HEK293 (cell line): ENCODE data around the gene SLC10A7.

Experiments used
- CTCF ChIA-PET: fragments of 350-600 bp; formaldehyde crosslinking; extraction: SDS; loops from one replicate; lab custom pipeline; 2021; ENCODE audit warnings: antibody characterized with exemption; lab: Yijun Ruan, JAX
- POLR2A ChIA-PET: fragments of 300-600 bp; formaldehyde crosslinking; extraction: SDS; loops from one replicate; lab custom pipeline; 2020; ENCODE audit warnings: antibody characterized with exemption, inconsistent platforms; lab: Yijun Ruan, JAX
- H3K27ac ChIP-seq: fragments of 200-500 bp; sonication (Bioruptor generic); 2 replicates; pipeline ENCODE4 v1.5.1; 2014; ENCODE audit warnings: low read depth, low read length, control low read depth, inconsistent platforms; ENCODE audit errors: extremely low read depth
- H3K36me3 ChIP-seq, 2 experiments: fragments of 200-500 bp in 1 of 2; sonication (Bioruptor generic) in 1 of 2; 1 replicate in 1 of 2; 2 replicates in 1 of 2; pipeline ENCODE4 v1.5.1; 2014 to 2017; ENCODE audit warnings: inconsistent platforms in 2 of 2, low read length in 2 of 2; ENCODE audit not compliant: control insufficient read depth in 2 of 2, insufficient read depth in 1 of 2
- H3K4me1 ChIP-seq: fragments of 200-500 bp; sonication (Bioruptor generic); 2 replicates; pipeline ENCODE4 v1.5.1; 2014; ENCODE audit warnings: mild to moderate bottlenecking, low read length, inconsistent platforms; ENCODE audit not compliant: control insufficient read depth, insufficient read depth
- H3K4me3 ChIP-seq: 2 replicates; pipeline ENCODE4 v1.5.1; 2011; ENCODE audit warnings: low read depth, mild to moderate bottlenecking, control low read depth, low read length, moderate library complexity
- H3K9me3 ChIP-seq: fragments of 200-500 bp; sonication (Bioruptor generic); 2 replicates; pipeline ENCODE4 v1.5.1; 2014; ENCODE audit warnings: low read depth, low read length, inconsistent platforms; ENCODE audit not compliant: control insufficient read depth, insufficient read depth
- HOXC10 ChIP-seq: sonication (generic); formaldehyde crosslinking; IDR thresholded peaks from 2 replicates; pipeline ENCODE4 v1.8.1; 2023; ENCODE audit warnings: mild to moderate bottlenecking, missing genetic modification reagents
- SALL2 ChIP-seq: fragments of 450-650 bp; formaldehyde crosslinking; IDR thresholded peaks from 2 replicates; pipeline ENCODE4 v1.5.0; 2017; ENCODE audit warnings: missing biosample characterization, mild to moderate bottlenecking, missing genetic modification characterization, borderline replicate concordance
- TCF7L2 ChIP-seq: IDR thresholded peaks from 2 replicates; pipeline ENCODE4 v1.6.1; 2011; ENCODE audit warnings: low read depth, mild to moderate bottlenecking, inconsistent platforms, low read length, moderate library complexity, borderline replicate concordance
- ZEB2 ChIP-seq: fragments of 450-650 bp; formaldehyde crosslinking; IDR thresholded peaks from 2 replicates; pipeline ENCODE4 v1.5.1; 2016; ENCODE audit warnings: missing biosample characterization, missing genetic modification characterization
- ZNF121 ChIP-seq: fragments of 450-650 bp; formaldehyde crosslinking; IDR thresholded peaks from 2 replicates; pipeline ENCODE4 v1.5.1; 2016; ENCODE audit warnings: missing biosample characterization, missing genetic modification characterization
- ZNF175 ChIP-seq: fragments of 450-650 bp; formaldehyde crosslinking; IDR thresholded peaks from 2 replicates; pipeline ENCODE4 v1.5.1; 2016; ENCODE audit warnings: missing biosample characterization, missing genetic modification characterization
- ZNF184 ChIP-seq: fragments of 450-650 bp; IDR thresholded peaks from 2 replicates; pipeline ENCODE4 v1.5.1; 2018; ENCODE audit warnings: missing biosample characterization, mild to moderate bottlenecking, missing genetic modification characterization
- ZNF266 ChIP-seq: fragments of 450-650 bp; formaldehyde crosslinking; IDR thresholded peaks from 2 replicates; pipeline ENCODE4 v1.5.1; 2016; ENCODE audit warnings: missing biosample characterization, missing genetic modification characterization, low read depth
- ZNF324 ChIP-seq: fragments of 450-650 bp; formaldehyde crosslinking; IDR thresholded peaks from 2 replicates; pipeline ENCODE4 v1.5.1; 2016; ENCODE audit warnings: missing biosample characterization, missing genetic modification characterization
- ZNF354C ChIP-seq: fragments of 450-650 bp; formaldehyde crosslinking; IDR thresholded peaks from 2 replicates; pipeline ENCODE4 v1.5.1; 2016; ENCODE audit warnings: missing biosample characterization, missing genetic modification characterization, low read depth, borderline replicate concordance
- ZNF521 ChIP-seq: fragments of 450-650 bp; formaldehyde crosslinking; IDR thresholded peaks from 2 replicates; pipeline ENCODE4 v1.5.1; 2017; ENCODE audit warnings: missing biosample characterization, mild to moderate bottlenecking, missing genetic modification characterization
- ZNF530 ChIP-seq: fragments of 450-650 bp; formaldehyde crosslinking; IDR thresholded peaks from 2 replicates; pipeline ENCODE4 v1.5.1; 2016; ENCODE audit warnings: low read depth, missing biosample characterization, missing genetic modification characterization
- ZNF544 ChIP-seq: fragments of 450-650 bp; formaldehyde crosslinking; IDR thresholded peaks from 2 replicates; pipeline ENCODE4 v1.5.0; 2017; ENCODE audit warnings: missing biosample characterization, missing genetic modification characterization
- ZNF549 ChIP-seq: fragments of 450-650 bp; IDR thresholded peaks from 2 replicates; pipeline ENCODE4 v1.5.1; 2018; ENCODE audit warnings: missing biosample characterization, missing genetic modification characterization, mild to moderate bottlenecking, inconsistent platforms, moderate library complexity
- ZNF670 ChIP-seq: fragments of 450-650 bp; formaldehyde crosslinking; IDR thresholded peaks from 2 replicates; pipeline ENCODE4 v1.5.1; 2016; ENCODE audit warnings: missing biosample characterization, missing genetic modification characterization, low read depth
- ZNF768 ChIP-seq: fragments of 450-650 bp; formaldehyde crosslinking; IDR thresholded peaks from 2 replicates; pipeline ENCODE4 v1.5.1; 2018; ENCODE audit warnings: missing biosample characterization, mild to moderate bottlenecking, missing genetic modification characterization
- TF ChIP-seq, protein P1 (sequence below): fragments of 450-650 bp; formaldehyde crosslinking; IDR thresholded peaks from 2 replicates; pipeline ENCODE4 v1.5.1; 2016; ENCODE audit warnings: missing biosample characterization, missing genetic modification characterization, borderline replicate concordance
- TF ChIP-seq, protein P2 (sequence below): fragments of 450-650 bp; IDR thresholded peaks from 2 replicates; pipeline ENCODE4 v1.5.1; 2018; ENCODE audit warnings: missing biosample characterization, missing genetic modification characterization
- TF ChIP-seq, protein P3 (sequence below): fragments of 450-650 bp; formaldehyde crosslinking; IDR thresholded peaks from 2 replicates; pipeline ENCODE4 v1.5.1; 2016; ENCODE audit warnings: missing biosample characterization, missing genetic modification characterization
- TF ChIP-seq, protein P4 (sequence below): fragments of 450-650 bp; formaldehyde crosslinking; IDR thresholded peaks from 2 replicates; pipeline ENCODE4 v1.5.1; 2016; ENCODE audit warnings: missing biosample characterization, missing genetic modification characterization
- TF ChIP-seq, protein P5 (sequence below): fragments of 450-650 bp; formaldehyde crosslinking; IDR thresholded peaks from 2 replicates; pipeline ENCODE4 v1.5.1; 2016; ENCODE audit warnings: missing biosample characterization, missing genetic modification characterization
- TF ChIP-seq, protein P6 (sequence below): fragments of 450-650 bp; formaldehyde crosslinking; IDR thresholded peaks from 2 replicates; pipeline ENCODE4 v1.5.1; 2016; ENCODE audit warnings: missing biosample characterization, missing genetic modification characterization

Gene SLC10A7

DNA sequence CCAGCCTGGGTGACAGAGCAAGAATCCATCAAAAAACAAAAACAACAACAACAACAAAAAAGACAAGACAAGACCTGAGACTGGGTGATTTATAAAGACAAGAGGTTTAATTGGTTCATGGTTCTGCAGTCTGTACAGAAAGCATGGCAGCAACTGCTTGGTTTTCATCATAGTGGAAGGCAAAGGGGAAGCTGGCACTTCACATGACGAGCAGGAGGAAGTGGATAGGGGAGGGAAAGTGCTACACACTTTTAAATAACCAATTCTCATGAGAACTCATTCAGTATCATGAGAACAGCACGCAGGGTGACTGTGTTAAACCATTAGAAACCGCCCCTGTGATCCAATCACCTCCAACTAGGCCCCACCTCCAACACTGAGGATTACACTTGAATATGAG lies 28.4 kb upstream of the SLC10A7 start:
- H3K36me3 ChIP-seq = no peaks in the 10 kb centered on the region
- ChIA-PET CTCF (interaction anchor here (0.6 kb wide), 1 partner anchor 271 kb away, joined by 3 read pairs; no protein-coding TSS in a partner anchor), POLR2A (no interaction called here)
- H3K4me1 ChIP-seq = no peaks in the 10 kb centered on the region
- no peaks in the 10 kb centered on the region for H3K9me3 ChIP-seq
- TF ChIP-seq HOXC10 (no peak), ZNF266 (tag by site-specific recombination) (no peak), ZNF354C (tag by site-specific recombination) (no peak), TCF7L2 (no peak), ZEB2 (tag by site-specific recombination) (no peak), ZNF521 (tag by site-specific recombination) (no peak), ZNF530 (tag by site-specific recombination) (no peak), ZNF768 (tag by site-specific recombination) (no peak), ZNF184 (tag by site-specific recombination) (no peak), ZNF544 (no peak)
- TF ChIP-seq, protein P1, sequence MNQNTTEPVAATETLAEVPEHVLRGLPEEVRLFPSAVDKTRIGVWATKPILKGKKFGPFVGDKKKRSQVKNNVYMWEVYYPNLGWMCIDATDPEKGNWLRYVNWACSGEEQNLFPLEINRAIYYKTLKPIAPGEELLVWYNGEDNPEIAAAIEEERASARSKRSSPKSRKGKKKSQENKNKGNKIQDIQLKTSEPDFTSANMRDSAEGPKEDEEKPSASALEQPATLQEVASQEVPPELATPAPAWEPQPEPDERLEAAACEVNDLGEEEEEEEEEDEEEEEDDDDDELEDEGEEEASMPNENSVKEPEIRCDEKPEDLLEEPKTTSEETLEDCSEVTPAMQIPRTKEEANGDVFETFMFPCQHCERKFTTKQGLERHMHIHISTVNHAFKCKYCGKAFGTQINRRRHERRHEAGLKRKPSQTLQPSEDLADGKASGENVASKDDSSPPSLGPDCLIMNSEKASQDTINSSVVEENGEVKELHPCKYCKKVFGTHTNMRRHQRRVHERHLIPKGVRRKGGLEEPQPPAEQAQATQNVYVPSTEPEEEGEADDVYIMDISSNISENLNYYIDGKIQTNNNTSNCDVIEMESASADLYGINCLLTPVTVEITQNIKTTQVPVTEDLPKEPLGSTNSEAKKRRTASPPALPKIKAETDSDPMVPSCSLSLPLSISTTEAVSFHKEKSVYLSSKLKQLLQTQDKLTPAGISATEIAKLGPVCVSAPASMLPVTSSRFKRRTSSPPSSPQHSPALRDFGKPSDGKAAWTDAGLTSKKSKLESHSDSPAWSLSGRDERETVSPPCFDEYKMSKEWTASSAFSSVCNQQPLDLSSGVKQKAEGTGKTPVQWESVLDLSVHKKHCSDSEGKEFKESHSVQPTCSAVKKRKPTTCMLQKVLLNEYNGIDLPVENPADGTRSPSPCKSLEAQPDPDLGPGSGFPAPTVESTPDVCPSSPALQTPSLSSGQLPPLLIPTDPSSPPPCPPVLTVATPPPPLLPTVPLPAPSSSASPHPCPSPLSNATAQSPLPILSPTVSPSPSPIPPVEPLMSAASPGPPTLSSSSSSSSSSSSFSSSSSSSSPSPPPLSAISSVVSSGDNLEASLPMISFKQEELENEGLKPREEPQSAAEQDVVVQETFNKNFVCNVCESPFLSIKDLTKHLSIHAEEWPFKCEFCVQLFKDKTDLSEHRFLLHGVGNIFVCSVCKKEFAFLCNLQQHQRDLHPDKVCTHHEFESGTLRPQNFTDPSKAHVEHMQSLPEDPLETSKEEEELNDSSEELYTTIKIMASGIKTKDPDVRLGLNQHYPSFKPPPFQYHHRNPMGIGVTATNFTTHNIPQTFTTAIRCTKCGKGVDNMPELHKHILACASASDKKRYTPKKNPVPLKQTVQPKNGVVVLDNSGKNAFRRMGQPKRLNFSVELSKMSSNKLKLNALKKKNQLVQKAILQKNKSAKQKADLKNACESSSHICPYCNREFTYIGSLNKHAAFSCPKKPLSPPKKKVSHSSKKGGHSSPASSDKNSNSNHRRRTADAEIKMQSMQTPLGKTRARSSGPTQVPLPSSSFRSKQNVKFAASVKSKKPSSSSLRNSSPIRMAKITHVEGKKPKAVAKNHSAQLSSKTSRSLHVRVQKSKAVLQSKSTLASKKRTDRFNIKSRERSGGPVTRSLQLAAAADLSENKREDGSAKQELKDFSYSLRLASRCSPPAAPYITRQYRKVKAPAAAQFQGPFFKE = no peak
- TF ChIP-seq, protein P2, sequence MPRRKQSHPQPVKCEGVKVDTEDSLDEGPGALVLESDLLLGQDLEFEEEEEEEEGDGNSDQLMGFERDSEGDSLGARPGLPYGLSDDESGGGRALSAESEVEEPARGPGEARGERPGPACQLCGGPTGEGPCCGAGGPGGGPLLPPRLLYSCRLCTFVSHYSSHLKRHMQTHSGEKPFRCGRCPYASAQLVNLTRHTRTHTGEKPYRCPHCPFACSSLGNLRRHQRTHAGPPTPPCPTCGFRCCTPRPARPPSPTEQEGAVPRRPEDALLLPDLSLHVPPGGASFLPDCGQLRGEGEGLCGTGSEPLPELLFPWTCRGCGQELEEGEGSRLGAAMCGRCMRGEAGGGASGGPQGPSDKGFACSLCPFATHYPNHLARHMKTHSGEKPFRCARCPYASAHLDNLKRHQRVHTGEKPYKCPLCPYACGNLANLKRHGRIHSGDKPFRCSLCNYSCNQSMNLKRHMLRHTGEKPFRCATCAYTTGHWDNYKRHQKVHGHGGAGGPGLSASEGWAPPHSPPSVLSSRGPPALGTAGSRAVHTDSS (tag by site-specific recombination) = no peak
- TF ChIP-seq, protein P3, sequence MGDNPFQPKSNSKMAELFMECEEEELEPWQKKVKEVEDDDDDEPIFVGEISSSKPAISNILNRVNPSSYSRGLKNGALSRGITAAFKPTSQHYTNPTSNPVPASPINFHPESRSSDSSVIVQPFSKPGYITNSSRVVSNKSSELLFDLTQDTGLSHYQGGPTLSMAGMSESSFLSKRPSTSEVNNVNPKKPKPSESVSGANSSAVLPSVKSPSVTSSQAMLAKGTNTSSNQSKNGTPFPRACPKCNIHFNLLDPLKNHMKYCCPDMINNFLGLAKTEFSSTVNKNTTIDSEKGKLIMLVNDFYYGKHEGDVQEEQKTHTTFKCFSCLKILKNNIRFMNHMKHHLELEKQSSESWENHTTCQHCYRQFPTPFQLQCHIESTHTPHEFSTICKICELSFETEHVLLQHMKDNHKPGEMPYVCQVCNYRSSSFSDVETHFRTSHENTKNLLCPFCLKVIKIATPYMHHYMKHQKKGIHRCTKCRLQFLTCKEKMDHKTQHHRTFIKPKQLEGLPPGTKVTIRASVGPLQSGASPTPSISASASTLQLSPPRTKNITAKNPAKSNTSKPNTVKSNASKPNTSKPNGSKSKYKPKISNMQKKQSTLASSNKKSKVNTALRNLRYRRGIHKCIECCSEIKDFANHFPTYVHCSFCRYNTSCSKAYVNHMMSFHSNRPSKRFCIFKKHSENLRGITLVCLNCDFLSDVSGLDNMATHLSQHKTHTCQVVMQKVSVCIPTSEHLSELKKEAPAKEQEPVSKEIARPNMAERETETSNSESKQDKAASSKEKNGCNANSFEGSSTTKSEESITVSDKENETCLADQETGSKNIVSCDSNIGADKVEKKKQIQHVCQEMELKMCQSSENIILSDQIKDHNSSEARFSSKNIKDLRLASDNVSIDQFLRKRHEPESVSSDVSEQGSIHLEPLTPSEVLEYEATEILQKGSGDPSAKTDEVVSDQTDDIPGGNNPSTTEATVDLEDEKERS (tag by site-specific recombination) = no peak
- no peak overlapping the region for H3K27ac ChIP-seq
- H3K4me3 ChIP-seq = no peak overlapping the region

DNA sequence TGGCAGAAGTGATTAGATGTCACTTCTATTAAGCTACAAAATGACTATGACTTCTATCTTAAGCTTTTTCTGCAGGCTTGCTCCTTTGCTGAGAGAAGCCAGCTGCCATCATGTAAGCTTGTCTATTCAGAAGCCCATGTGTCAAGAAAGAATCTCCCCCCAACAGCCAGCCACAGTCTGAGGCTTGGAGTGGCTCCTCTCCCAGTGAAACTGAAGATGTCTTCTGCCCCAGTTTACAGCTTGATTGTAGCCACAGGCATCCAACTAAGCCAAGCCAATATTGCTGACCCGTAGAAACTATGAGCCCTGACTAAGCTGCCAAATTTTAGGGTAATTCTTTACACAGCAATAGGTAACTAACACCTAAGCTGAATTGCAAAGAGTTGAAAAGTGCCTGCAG lies 26.7 kb upstream of the SLC10A7 start:
- Histone ChIP-seq H3K4me1 (no peaks in the 10 kb centered on the region), H3K36me3 (no peaks in the 10 kb centered on the region), H3K9me3 (no peaks in the 10 kb centered on the region), H3K4me3 (no peak overlapping the region), H3K27ac (no peak overlapping the region)
- POLR2A ChIA-PET = no interaction called here
- CTCF ChIA-PET = no interaction called here
- TF ChIP-seq ZNF670 = no peak
- TF ChIP-seq SALL2 (tag by site-specific recombination) = no peak
- no peak for TF ChIP-seq ZNF324 (tag by site-specific recombination)
- no peak for TF ChIP-seq ZNF549 (tag by site-specific recombination)
- TF ChIP-seq, protein P4, sequence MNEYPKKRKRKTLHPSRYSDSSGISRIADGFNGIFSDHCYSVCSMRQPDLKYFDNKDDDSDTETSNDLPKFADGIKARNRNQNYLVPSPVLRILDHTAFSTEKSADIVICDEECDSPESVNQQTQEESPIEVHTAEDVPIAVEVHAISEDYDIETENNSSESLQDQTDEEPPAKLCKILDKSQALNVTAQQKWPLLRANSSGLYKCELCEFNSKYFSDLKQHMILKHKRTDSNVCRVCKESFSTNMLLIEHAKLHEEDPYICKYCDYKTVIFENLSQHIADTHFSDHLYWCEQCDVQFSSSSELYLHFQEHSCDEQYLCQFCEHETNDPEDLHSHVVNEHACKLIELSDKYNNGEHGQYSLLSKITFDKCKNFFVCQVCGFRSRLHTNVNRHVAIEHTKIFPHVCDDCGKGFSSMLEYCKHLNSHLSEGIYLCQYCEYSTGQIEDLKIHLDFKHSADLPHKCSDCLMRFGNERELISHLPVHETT = no peak
- TF ChIP-seq ZNF175 (tag by site-specific recombination) = no peak
- TF ChIP-seq ZNF121 = no peak
- TF ChIP-seq, protein P5, sequence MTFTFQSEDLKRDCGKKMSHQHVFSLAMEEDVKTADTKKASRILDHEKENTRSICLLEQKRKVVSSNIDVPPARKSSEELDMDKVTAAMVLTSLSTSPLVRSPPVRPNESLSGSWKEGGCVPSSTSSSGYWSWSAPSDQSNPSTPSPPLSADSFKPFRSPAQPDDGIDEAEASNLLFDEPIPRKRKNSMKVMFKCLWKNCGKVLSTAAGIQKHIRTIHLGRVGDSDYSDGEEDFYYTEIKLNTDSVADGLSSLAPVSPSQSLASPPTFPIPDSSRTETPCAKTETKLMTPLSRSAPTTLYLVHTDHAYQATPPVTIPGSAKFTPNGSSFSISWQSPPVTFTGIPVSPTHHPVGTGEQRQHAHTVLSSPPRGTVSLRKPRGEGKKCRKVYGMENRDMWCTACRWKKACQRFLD (tag by site-specific recombination) = no peak
- TF ChIP-seq, protein P6, sequence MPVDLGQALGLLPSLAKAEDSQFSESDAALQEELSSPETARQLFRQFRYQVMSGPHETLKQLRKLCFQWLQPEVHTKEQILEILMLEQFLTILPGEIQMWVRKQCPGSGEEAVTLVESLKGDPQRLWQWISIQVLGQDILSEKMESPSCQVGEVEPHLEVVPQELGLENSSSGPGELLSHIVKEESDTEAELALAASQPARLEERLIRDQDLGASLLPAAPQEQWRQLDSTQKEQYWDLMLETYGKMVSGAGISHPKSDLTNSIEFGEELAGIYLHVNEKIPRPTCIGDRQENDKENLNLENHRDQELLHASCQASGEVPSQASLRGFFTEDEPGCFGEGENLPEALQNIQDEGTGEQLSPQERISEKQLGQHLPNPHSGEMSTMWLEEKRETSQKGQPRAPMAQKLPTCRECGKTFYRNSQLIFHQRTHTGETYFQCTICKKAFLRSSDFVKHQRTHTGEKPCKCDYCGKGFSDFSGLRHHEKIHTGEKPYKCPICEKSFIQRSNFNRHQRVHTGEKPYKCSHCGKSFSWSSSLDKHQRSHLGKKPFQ (tag by site-specific recombination) = no peak
